SU-DHL-6 (cell line): ENCODE results near the gene DRC3.

Source experiments
- EZH2phosphoT487 ChIP-seq: fragments of 200-600 bp; sonication (generic), shearing (Covaris generic); conservative IDR thresholded peaks from 2 replicates; pipeline ENCODE4 v1.6.1; 2018; ENCODE audit warnings: mild to moderate bottlenecking, antibody characterized with exemption, low read length, moderate library complexity, mixed read lengths
- TF ChIP-seq, protein P1 (sequence below): fragments of 200-600 bp; sonication (generic); IDR thresholded peaks from one replicate; pipeline ENCODE4 v1.5.1; 2017; ENCODE audit warnings: antibody characterized with exemption, mild to moderate bottlenecking, low read length, moderate library complexity; ENCODE audit not compliant: insufficient read depth, poor library complexity, severe bottlenecking

GRCh38 chr17:18042983-18043382, 70.3 kb downstream of the DRC3 start:
- TF ChIP-seq, protein P1, sequence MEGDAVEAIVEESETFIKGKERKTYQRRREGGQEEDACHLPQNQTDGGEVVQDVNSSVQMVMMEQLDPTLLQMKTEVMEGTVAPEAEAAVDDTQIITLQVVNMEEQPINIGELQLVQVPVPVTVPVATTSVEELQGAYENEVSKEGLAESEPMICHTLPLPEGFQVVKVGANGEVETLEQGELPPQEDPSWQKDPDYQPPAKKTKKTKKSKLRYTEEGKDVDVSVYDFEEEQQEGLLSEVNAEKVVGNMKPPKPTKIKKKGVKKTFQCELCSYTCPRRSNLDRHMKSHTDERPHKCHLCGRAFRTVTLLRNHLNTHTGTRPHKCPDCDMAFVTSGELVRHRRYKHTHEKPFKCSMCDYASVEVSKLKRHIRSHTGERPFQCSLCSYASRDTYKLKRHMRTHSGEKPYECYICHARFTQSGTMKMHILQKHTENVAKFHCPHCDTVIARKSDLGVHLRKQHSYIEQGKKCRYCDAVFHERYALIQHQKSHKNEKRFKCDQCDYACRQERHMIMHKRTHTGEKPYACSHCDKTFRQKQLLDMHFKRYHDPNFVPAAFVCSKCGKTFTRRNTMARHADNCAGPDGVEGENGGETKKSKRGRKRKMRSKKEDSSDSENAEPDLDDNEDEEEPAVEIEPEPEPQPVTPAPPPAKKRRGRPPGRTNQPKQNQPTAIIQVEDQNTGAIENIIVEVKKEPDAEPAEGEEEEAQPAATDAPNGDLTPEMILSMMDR = no peak
- no peak for TF ChIP-seq EZH2phosphoT487
